ENCODE results near the gene C1D. TPM values are rescaled to one million over a fixed set of nuclear protein-coding genes. Genes with fewer than 3 reads are reported as not detected.

C1D gene
- total and polyA plus RNA-seq, 2 donors (not counting 3 experiments of a cell fraction or from before 2014, with no cell fraction given) = 11.4 to 14.0 TPM

GRCh38 chr2:68018727-68019126 lies 44.1 kb downstream of the C1D start:
- H2AFZ ChIP-seq (ENCODE audit: low read depth, low read length) = no peak overlapping the region
- intact Hi-C loops (cut with micrococcal nuclease) (no loop called here), dilution Hi-C loops (cut with MboI; ENCODE audit: extremely low pct_ligation_motif_present, low sequenced_read_pairs) (no loop called here)
- peak; percentile 19 for DNase-seq (ENCODE audit: low read depth, low spot score)
- no peaks in the 10 kb centered on the region for H3K79me2 ChIP-seq (ENCODE audit: control insufficient read depth, insufficient read depth, low read length)
- H3K9me1 ChIP-seq (replicated peaks; ENCODE audit: control insufficient read depth, extremely low read depth, insufficient read depth, low read length) = no peaks in the 10 kb centered on the region
- H4K20me1 ChIP-seq (replicated peaks; ENCODE audit: control insufficient read depth, extremely low read depth, insufficient read depth, low read length) = no peaks in the 10 kb centered on the region
- ChIA-PET CTCF (interaction anchor here (1.4 to 1.8 kb wide), 3 partner anchors 13 to 172 kb away, joined by 3 to 6 read pairs (median 4); no protein-coding TSS in a partner anchor), POLR2A (no interaction called here)
- BruUV-seq (replicated peaks) = no TSS peak
- no peak overlapping the region for H3K4me2 ChIP-seq (ENCODE audit: insufficient read depth, low read length)
- no peaks in the 10 kb centered on the region for H3K36me3 ChIP-seq (ENCODE audit: control insufficient read depth in 2 of 2, extremely low read depth in 1 of 2, insufficient read depth in 2 of 2, low read length in 2 of 2)
- no peak overlapping the region for H3K9ac ChIP-seq (replicated peaks; ENCODE audit: extremely low read depth, insufficient read depth, low read length)
- H3K9me3 ChIP-seq (replicated peaks; ENCODE audit: control insufficient read depth, insufficient read depth, low read length) = no peaks in the 10 kb centered on the region
- no peaks in the 10 kb centered on the region for H3K4me1 ChIP-seq (ENCODE audit: control insufficient read depth, extremely low read depth, insufficient read depth, low read length)
- H3K27ac ChIP-seq (ENCODE audit: insufficient read depth, low read depth, low read length) = no peak overlapping the region
- TF ChIP-seq MYC (IDR thresholded peaks at IDR 0.05; ENCODE audit: low read depth, low read length) (no peak), GATA2 (IDR thresholded peaks at IDR 0.05; ENCODE audit: insufficient read depth, insufficient read length, low read depth, low read length) (no peak), JUN (IDR thresholded peaks at IDR 0.05; ENCODE audit: borderline replicate concordance, insufficient read depth, insufficient read length, low read depth) (no peak), CTCF (IDR thresholded peaks at IDR 0.05; ENCODE audit: extremely low read depth in 1 of 2, insufficient read depth in 1 of 2, low read depth in 1 of 2, low read length in 2 of 2) (no peak), FOS (IDR thresholded peaks at IDR 0.05; ENCODE audit: borderline replicate concordance, insufficient read depth, low read length) (no peak), POLR2AphosphoS5 (IDR thresholded peaks at IDR 0.05; ENCODE audit: insufficient read depth, low read depth, low read length) (no peak)
- H3K4me3 ChIP-seq (replicated peaks in 1 of 3; ENCODE audit: insufficient read depth in 1 of 3, low read depth in 1 of 3, low read length in 3 of 3) = no peak overlapping the region
- no peak for FAIRE-seq
- H3K27me3 ChIP-seq (ENCODE audit: control insufficient read depth in 2 of 2, insufficient read depth in 2 of 2, low read length in 2 of 2) = no peaks in the 10 kb centered on the region
